Activated CD8-positive, alpha-beta T cell treated with anti-CD3 and anti-CD28 coated beads, Interleukin-2, amount 10 ng/mL, durations not matched to agents 7 days and 5 days (primary cell): ENCODE results near the gene MYH13. TPM values are rescaled to one million over a fixed set of nuclear protein-coding genes. Genes with fewer than 3 reads are reported as not detected.
A peak's percentile ranks its signal among the peaks of the same experiment; 100 is the strongest.

Experiments
- ATAC-seq: fragments of 150-1000 bp; cut with Tn5 transposase; one replicate; pipeline ENCODE4 v1.10.0; 2021; ENCODE audit warnings: moderate library complexity
- CTCF ChIA-PET: fragments of 350-600 bp; sonication (Branson Sonifier 250); formaldehyde crosslinking; loops from one replicate; lab custom pipeline; 2021; ENCODE audit warnings: antibody characterized with exemption; lab: Charles Lee
- POLR2A ChIA-PET: fragments of 350-600 bp; sonication (Branson Sonifier 250); formaldehyde crosslinking; loops from one replicate; lab custom pipeline; 2021; ENCODE audit warnings: antibody characterized with exemption; lab: Charles Lee
- DNase-seq: peaks from one replicate; pipeline ENCODE4 v3.0.0-alpha.2; 2020
- H3K27ac Mint-ChIP-seq: one replicate; pipeline ENCODE4 v1.8.0; 2021; ENCODE audit warnings: mild to moderate bottlenecking, mixed read lengths
- H3K27me3 Mint-ChIP-seq: one replicate; pipeline ENCODE4 v1.8.0; 2021; ENCODE audit warnings: low read depth, mixed read lengths
- H3K36me3 Mint-ChIP-seq: one replicate; pipeline ENCODE4 v1.8.0; 2021; ENCODE audit warnings: low read depth, mixed read lengths
- H3K4me1 Mint-ChIP-seq: one replicate; pipeline ENCODE4 v1.8.0; 2021; ENCODE audit warnings: low read depth, mixed read lengths
- H3K4me3 Mint-ChIP-seq: one replicate; pipeline ENCODE4 v1.8.0; 2021; ENCODE audit warnings: mild to moderate bottlenecking, mixed read lengths
- H3K9me3 Mint-ChIP-seq: one replicate; pipeline ENCODE4 v1.8.0; 2022; ENCODE audit warnings: mixed read lengths; ENCODE audit not compliant: insufficient read depth
- total RNA-seq, 2 experiments: library from RNA; stranded (reverse); gene quantifications; one replicate each; pipeline ENCODE4 v1.2.3, GENCODE V29; 2021

MYH13 gene
- total RNA-seq, 2 experiments from 2014 or later = not detected

GRCh38 chr17:10316801-10317542 lies 55.8 kb downstream of the MYH13 start:
- POLR2A ChIA-PET = no interaction called here

GRCh38 chr17:10314329-10314728 lies 58.5 kb downstream of the MYH13 start:
- H3K9me3 Mint-ChIP-seq = no peaks in the 10 kb centered on the region
- DNase-seq (no peak), ATAC-seq (no peak)
- ChIA-PET POLR2A (no interaction called here), CTCF (no interaction called here)
- H3K27me3 Mint-ChIP-seq = peaks cover 7% of the 10 kb centered on the region
- H3K4me1 Mint-ChIP-seq = peaks cover 7% of the 10 kb centered on the region
- no peaks in the 10 kb centered on the region for H3K36me3 Mint-ChIP-seq
- H3K27ac Mint-ChIP-seq = no peak overlapping the region
- H3K4me3 Mint-ChIP-seq = no peak overlapping the region

More at GRCh38 chr17:10316801-10317542, 55.8 kb downstream of the MYH13 start:
- Mint-ChIP-seq H3K27me3 (peaks cover 7% of the 10 kb centered on the region), H3K36me3 (no peaks in the 10 kb centered on the region), H3K9me3 (no peaks in the 10 kb centered on the region), H3K4me3 (no peak overlapping the region), H3K27ac (no peak overlapping the region), H3K4me1 (peaks cover 7% of the 10 kb centered on the region)
- DNase-seq (peak; percentile 67), ATAC-seq (no peak)
- CTCF ChIA-PET = interaction anchor here (0.7 to 2.4 kb wide), 4 partner anchors 9 to 300 kb away, joined by 3 to 8 read pairs (median 4); no protein-coding TSS in a partner anchor

DNA sequence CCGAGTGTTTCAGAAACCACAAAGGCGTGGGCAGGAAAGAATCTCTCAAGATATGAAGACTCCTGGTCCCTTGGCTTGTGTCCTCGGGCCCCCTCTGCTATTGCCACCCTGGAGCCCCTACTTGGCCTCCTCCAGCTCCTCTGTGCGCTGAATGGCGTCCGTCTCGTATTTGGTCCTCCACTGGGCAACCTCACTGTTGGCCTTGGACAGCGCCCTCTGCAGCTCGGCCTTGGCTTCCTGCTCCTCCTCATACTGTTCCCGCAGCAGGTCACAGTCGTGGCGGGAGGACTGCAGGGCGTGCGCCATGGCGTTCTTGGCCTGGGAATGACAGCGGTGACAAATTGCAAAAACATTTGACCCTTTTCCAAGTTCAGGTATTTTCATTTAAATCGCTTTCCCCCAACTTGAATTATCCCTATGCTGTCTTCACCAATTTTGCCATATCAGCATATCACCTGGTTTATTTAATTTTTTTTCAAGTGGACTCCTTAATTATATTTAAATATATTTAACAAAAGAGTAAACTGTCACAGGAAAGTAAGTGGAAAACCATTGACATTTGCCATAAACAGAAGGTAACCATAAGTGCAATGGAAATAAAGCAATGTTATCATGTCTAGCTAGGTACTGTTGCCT lies 59.7 kb downstream of the MYH13 start:
- no peak for ATAC-seq
- H3K27me3 Mint-ChIP-seq = peaks cover 7% of the 10 kb centered on the region
- DNase-seq = no peak
- no peaks in the 10 kb centered on the region for H3K36me3 Mint-ChIP-seq
- no peak overlapping the region for H3K4me3 Mint-ChIP-seq
- no peak overlapping the region for H3K27ac Mint-ChIP-seq
- CTCF ChIA-PET = no interaction called here
- no peaks in the 10 kb centered on the region for H3K9me3 Mint-ChIP-seq
- POLR2A ChIA-PET = no interaction called here
- peaks cover 7% of the 10 kb centered on the region for H3K4me1 Mint-ChIP-seq

DNA sequence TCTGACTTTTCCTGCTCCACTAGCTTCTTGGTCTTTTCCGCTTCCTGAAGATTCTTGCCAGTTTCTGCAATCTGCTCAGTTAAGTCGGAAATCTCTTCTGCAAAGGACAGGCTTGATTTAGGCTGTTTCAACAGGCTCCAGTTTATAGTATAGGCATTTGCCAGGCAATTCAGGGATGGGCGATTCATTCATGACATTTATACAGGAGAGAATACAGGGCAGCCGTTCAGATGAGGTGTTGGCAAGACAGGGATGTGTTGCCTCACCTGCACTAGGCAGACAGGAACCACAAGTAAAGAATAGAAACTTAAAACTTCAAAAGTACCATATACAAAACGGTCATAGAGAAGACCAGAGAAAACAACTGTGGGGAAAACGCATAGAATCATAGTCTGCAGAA lies 61.7 kb downstream of the MYH13 start:
- Mint-ChIP-seq H3K4me3 (no peak overlapping the region), H3K9me3 (no peaks in the 10 kb centered on the region), H3K36me3 (no peaks in the 10 kb centered on the region), H3K27ac (no peak overlapping the region), H3K27me3 (peaks cover 3% of the 10 kb centered on the region), H3K4me1 (no peaks in the 10 kb centered on the region)
- ChIA-PET POLR2A (no interaction called here), CTCF (no interaction called here)
- ATAC-seq (no peak), DNase-seq (no peak)

DNA sequence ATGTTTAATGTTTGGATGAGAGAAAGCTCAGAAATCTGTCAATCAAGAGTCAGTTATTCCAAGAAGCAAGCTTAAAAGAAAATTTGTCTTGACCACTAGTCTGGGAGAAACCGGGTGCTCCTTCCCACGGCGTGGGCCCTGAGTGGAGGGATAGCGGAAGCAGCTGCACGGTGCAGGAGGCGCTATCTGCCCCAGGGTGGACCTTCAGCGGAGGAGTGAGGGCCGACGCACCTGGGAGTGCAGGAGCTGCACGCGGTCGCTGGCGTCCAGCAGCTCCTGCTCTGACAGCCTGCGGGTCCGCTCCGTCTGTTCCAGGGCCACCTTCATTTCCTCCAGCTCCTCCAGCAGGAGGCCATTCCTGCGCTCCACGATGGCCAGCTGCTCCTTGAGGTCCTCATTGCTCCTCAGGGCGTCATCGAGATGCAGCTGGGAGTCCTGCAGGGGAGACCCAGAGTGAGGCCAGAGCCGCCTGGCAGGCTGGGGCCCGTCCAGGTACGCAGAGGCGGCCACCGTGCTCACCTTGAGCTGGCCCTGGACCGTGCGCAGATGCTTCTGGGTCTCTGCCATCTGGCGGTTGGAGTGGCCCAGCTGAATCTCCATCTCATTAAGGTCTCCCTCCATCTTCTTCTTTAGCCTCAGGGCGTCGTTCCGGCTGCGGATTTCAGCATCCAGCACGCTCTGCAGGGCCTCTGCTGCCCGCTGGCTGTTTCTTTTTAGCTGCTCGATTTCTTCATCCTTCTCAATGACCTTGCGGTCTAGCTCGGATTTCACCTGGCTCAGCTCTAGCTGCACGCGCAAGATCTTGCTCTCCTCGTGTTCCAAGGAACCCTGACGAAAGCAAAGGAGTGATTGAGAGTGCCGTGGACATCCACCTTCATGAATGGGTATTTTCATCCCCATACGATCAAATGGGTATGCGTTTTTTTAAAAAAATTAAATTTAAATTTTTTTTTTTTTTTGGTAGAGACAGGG lies 63.5 kb downstream of the MYH13 start:
- ChIA-PET CTCF (no interaction called here), POLR2A (no interaction called here)
- Mint-ChIP-seq H3K27ac (no peak overlapping the region), H3K36me3 (no peaks in the 10 kb centered on the region), H3K27me3 (no peaks in the 10 kb centered on the region), H3K4me1 (no peaks in the 10 kb centered on the region), H3K4me3 (no peak overlapping the region), H3K9me3 (no peaks in the 10 kb centered on the region)
- no peak for ATAC-seq
- DNase-seq = no peak

GRCh38 chr17:10306585-10306984 lies 66.2 kb downstream of the MYH13 start:
- no peak for DNase-seq
- ATAC-seq = no peak
- Mint-ChIP-seq H3K27ac (no peak overlapping the region), H3K4me3 (no peak overlapping the region), H3K4me1 (no peaks in the 10 kb centered on the region), H3K36me3 (no peaks in the 10 kb centered on the region), H3K27me3 (no peaks in the 10 kb centered on the region), H3K9me3 (no peaks in the 10 kb centered on the region)
- ChIA-PET POLR2A (no interaction called here), CTCF (no interaction called here)

DNA sequence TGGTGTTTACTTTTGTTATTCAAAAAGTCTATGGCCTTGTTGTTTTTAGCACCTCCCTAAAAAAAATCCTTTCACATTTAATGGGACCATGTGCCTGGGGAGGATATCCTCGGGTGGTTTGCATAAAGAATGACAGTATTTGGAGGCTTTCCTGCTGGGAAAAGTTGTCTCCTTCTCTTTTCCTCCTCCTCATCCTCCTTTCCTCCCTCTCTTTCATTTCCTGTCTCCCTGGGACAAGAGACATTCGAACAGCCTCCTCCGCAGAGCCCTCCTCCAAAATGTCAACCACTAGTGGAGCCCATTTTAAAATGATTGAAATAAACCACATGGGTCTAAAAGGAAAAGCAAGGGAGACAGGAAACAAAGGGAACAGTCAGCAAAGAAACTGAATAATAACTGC lies 67.4 kb downstream of the MYH13 start:
- H3K27me3 Mint-ChIP-seq = no peaks in the 10 kb centered on the region
- no peak overlapping the region for H3K27ac Mint-ChIP-seq
- CTCF ChIA-PET = no interaction called here
- H3K9me3 Mint-ChIP-seq = no peaks in the 10 kb centered on the region
- no peak for DNase-seq
- POLR2A ChIA-PET = no interaction called here
- H3K4me3 Mint-ChIP-seq = no peak overlapping the region
- no peaks in the 10 kb centered on the region for H3K36me3 Mint-ChIP-seq
- ATAC-seq = no peak
- no peaks in the 10 kb centered on the region for H3K4me1 Mint-ChIP-seq

- H3K27ac Mint-ChIP-seq = no peak overlapping the region
- no peaks in the 10 kb centered on the region for H3K9me3 Mint-ChIP-seq
- ChIA-PET POLR2A (no interaction called here), CTCF (no interaction called here)
- H3K36me3 Mint-ChIP-seq = no peaks in the 10 kb centered on the region
- ATAC-seq (no peak), DNase-seq (no peak)
- H3K4me1 Mint-ChIP-seq = no peaks in the 10 kb centered on the region
- H3K4me3 Mint-ChIP-seq = no peak overlapping the region
- H3K27me3 Mint-ChIP-seq = no peaks in the 10 kb centered on the region
These were observed 68.0 kb downstream of the MYH13 start for GRCh38 chr17:10304758-10305300.

DNA sequence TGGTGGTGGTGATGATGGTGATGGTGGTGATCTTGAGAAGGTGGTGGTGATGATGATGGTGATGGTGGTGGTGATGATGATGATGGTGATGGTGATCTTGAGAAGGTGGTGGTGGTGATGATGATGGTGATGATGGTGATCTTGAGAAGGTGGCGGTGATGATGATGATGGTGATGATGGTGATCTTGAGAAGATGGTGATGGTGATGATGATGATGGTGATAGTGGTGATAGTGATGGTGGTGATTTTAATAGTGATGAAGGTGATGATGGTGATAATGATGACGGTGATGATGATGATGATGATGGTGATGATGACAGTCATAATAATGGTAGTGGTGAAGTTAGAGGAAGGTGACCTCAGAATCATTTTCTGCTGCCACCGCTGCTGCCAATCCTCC lies 75.1 kb downstream of the MYH13 start:
- ChIA-PET POLR2A (no interaction called here), CTCF (no interaction called here)
- H3K36me3 Mint-ChIP-seq = no peaks in the 10 kb centered on the region
- peaks cover 6% of the 10 kb centered on the region for H3K27me3 Mint-ChIP-seq
- no peak for ATAC-seq
- no peak overlapping the region for H3K4me3 Mint-ChIP-seq
- peaks cover 4% of the 10 kb centered on the region for H3K4me1 Mint-ChIP-seq
- H3K9me3 Mint-ChIP-seq = no peaks in the 10 kb centered on the region
- no peak for DNase-seq
- H3K27ac Mint-ChIP-seq = no peak overlapping the region

DNA sequence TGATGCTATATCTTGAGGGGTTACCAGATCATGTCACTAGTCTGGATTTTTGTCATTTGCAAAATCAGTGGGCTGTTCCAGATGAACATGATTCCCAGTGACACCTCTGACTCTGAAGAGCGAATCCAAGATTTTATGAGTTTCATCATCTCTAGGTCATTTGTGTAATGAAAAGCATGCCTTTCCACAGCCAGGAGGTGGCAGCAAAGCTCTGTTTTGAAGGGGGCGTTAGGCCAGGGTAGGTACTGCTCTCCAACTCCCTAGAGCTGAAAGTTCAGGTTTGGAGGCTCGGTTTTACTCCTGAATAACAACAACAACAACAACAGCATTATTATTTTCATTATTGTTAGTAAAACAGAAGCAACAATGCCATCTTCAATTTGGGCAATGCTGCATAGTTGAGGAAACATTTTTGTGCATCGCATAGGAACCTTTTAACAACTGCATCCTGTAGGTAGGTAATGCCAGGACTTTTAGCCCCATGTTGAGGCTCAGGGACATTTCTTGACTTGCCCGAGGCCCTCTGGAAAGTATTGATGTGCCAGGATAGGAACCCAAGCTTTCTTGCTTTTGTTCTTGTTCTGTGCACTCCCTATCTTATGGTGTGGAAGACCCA lies 77.0 kb downstream of the MYH13 start:
- CTCF ChIA-PET = interaction anchor here (0.7 to 2.2 kb wide), 7 partner anchors 12 to 322 kb away, joined by 3 to 9 read pairs (median 3); no protein-coding TSS in a partner anchor
- no peaks in the 10 kb centered on the region for H3K36me3 Mint-ChIP-seq
- no peaks in the 10 kb centered on the region for H3K9me3 Mint-ChIP-seq
- peak; percentile 51 for DNase-seq
- POLR2A ChIA-PET = no interaction called here
- ATAC-seq = peak; percentile 47
- no peak overlapping the region for H3K27ac Mint-ChIP-seq
- no peak overlapping the region for H3K4me3 Mint-ChIP-seq
- peaks cover 13% of the 10 kb centered on the region for H3K4me1 Mint-ChIP-seq
- peaks cover 6% of the 10 kb centered on the region for H3K27me3 Mint-ChIP-seq

DNA sequence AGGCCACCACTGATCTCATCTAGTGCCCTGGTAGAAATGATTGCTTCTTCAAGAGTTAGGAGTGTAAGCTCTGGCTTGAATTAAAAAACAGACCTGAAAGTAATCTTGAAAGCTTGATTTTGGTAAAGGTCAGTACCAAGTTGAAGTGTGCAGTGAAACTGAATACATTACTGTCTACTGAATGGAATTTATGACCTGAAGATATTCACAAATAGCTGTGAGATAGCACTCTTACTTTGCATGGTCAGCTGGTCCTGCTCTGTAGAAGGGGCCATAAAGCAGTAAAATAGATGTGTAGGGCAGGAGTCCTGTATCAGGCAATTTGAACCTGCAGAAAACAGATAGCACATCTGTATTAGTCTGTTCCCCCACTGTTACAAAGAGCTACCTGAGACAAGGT lies 78.6 kb downstream of the MYH13 start:
- CTCF ChIA-PET = interaction anchor here (0.5 to 1.3 kb wide), 2 partner anchors 21 to 323 kb away, joined by 3 read pairs; no protein-coding TSS in a partner anchor
- Mint-ChIP-seq H3K36me3 (no peaks in the 10 kb centered on the region), H3K9me3 (no peaks in the 10 kb centered on the region), H3K27ac (no peak overlapping the region), H3K4me1 (peaks cover 13% of the 10 kb centered on the region), H3K27me3 (peaks cover 11% of the 10 kb centered on the region), H3K4me3 (no peak overlapping the region)
- no peak for DNase-seq
- POLR2A ChIA-PET = no interaction called here
- no peak for ATAC-seq
